HG03196 (cell line): Measurements from ENCODE around the gene MRPL12.
"Not testable (repeated sequence)": the region's sequence is repeated elsewhere in the genome, so short reads cannot be mapped to it uniquely, and the experiment has no call there.

Experiments used
- ATAC-seq: cut with Tn5 transposase; IDR thresholded peaks from one replicate; pipeline ENCODE4 v1.9.1; 2021; ENCODE audit not compliant: unreplicated experiment

MRPL12 gene

GRCh38 chr17:81737947-81738800 lies 35.0 kb downstream of the MRPL12 start:
- no peak for ATAC-seq

- no peak for ATAC-seq
Observed at GRCh38 chr17:81738801-81739393, 35.7 kb downstream of the MRPL12 start.

GRCh38 chr17:81739593-81739992 lies 36.4 kb downstream of the MRPL12 start:
- ATAC-seq, result not testable (repeated sequence)

- ATAC-seq, result no peak
Observed at GRCh38 chr17:81740395-81740961, 37.3 kb downstream of the MRPL12 start.

GRCh38 chr17:81741049-81741593 lies 38.0 kb downstream of the MRPL12 start:
- ATAC-seq, result no peak

- no peak for ATAC-seq
Observed at GRCh38 chr17:81741594-81742452, 38.7 kb downstream of the MRPL12 start.
